Measurements from ENCODE around the gene PHLDB2. TPM values are rescaled to one million over a fixed set of nuclear protein-coding genes. Genes with fewer than 3 reads are reported as not detected.

PHLDB2 gene
- polyA plus RNA-seq, 1 experiment, result 15.9 TPM

- no peak for TF ChIP-seq CTCF (IDR thresholded peaks at IDR 0.05; ENCODE audit: low read depth, low read length)
- Histone ChIP-seq H3K9me3 (ENCODE audit: control insufficient read depth, insufficient read depth, low read length) (no peaks in the 10 kb centered on the region), H3K27me3 (ENCODE audit: control insufficient read depth, insufficient read depth, low read length) (no peaks in the 10 kb centered on the region), H3K4me3 (ENCODE audit: low read depth, low read length) (no peak overlapping the region), H3K27ac (ENCODE audit: low read depth, low read length) (no peak overlapping the region)
- no peak for DNase-seq (ENCODE audit: low read depth, low spot score)
- ChIA-PET POLR2A (no interaction called here), CTCF (interaction anchor here (0.9 to 12.9 kb wide), 7 partner anchors 18 to 281 kb away, joined by 3 to 276 read pairs (median 4); no protein-coding TSS in a partner anchor)
Observed at GRCh38 chr3:111971533-111972130, 112.6 kb downstream of the PHLDB2 start.

- no peak for TF ChIP-seq CTCF (IDR thresholded peaks at IDR 0.05; ENCODE audit: low read depth, low read length)
- Histone ChIP-seq H3K4me3 (ENCODE audit: low read depth, low read length) (no peak overlapping the region), H3K27me3 (ENCODE audit: control insufficient read depth, insufficient read depth, low read length) (no peaks in the 10 kb centered on the region), H3K9me3 (ENCODE audit: control insufficient read depth, insufficient read depth, low read length) (no peaks in the 10 kb centered on the region), H3K27ac (ENCODE audit: low read depth, low read length) (no peak overlapping the region)
- ChIA-PET POLR2A (no interaction called here), CTCF (interaction anchor here (0.9 to 3.8 kb wide), 4 partner anchors 16 to 256 kb away, joined by 4 to 21 read pairs (median 8); no protein-coding TSS in a partner anchor)
- DNase-seq (ENCODE audit: low read depth, low spot score), result no peak
Observed at GRCh38 chr3:111972891-111973290, 113.8 kb downstream of the PHLDB2 start.

- TF ChIP-seq CTCF (IDR thresholded peaks at IDR 0.05; ENCODE audit: low read depth, low read length), result no peak
- no peaks in the 10 kb centered on the region for H3K9me3 ChIP-seq (ENCODE audit: control insufficient read depth, insufficient read depth, low read length)
- DNase-seq (ENCODE audit: low read depth, low spot score), result no peak
- H3K27me3 ChIP-seq (ENCODE audit: control insufficient read depth, insufficient read depth, low read length), result no peaks in the 10 kb centered on the region
- H3K27ac ChIP-seq (ENCODE audit: low read depth, low read length), result no peak overlapping the region
- ChIA-PET POLR2A (no interaction called here), CTCF (interaction anchor here (0.6 to 3.0 kb wide), 8 partner anchors 14 to 397 kb away, joined by 3 to 21 read pairs (median 4); no protein-coding TSS in a partner anchor)
- H3K4me3 ChIP-seq (ENCODE audit: low read depth, low read length), result no peak overlapping the region
Observed at GRCh38 chr3:111975131-111975530, 116.1 kb downstream of the PHLDB2 start.

- ChIA-PET POLR2A (no interaction called here), CTCF (interaction anchor here (4.3 kb wide), 1 partner anchor 9 kb away, joined by 37 read pairs; no protein-coding TSS in a partner anchor)
- Histone ChIP-seq H3K4me3 (ENCODE audit: low read depth, low read length) (no peak overlapping the region), H3K27me3 (ENCODE audit: control insufficient read depth, insufficient read depth, low read length) (no peaks in the 10 kb centered on the region), H3K27ac (ENCODE audit: low read depth, low read length) (no peak overlapping the region), H3K9me3 (ENCODE audit: control insufficient read depth, insufficient read depth, low read length) (no peaks in the 10 kb centered on the region)
- no peak for TF ChIP-seq CTCF (IDR thresholded peaks at IDR 0.05; ENCODE audit: low read depth, low read length)
- no peak for DNase-seq (ENCODE audit: low read depth, low spot score)
Observed at GRCh38 chr3:111976254-111976653, 117.2 kb downstream of the PHLDB2 start.
